GM19452 (cell line): ENCODE measurements around the gene PLA2G4E.
A peak's percentile ranks its signal among the peaks of the same experiment; 100 is the strongest.

ENCODE experiments used
- ATAC-seq: cut with Tn5 transposase; IDR thresholded peaks from one replicate; pipeline ENCODE4 v1.9.1; 2021; ENCODE audit not compliant: unreplicated experiment

PLA2G4E gene

GRCh38 chr15:42053010-42053409 is 32.2 kb upstream of the PLA2G4E start:
- no peak for ATAC-seq

GRCh38 chr15:42050484-42051255 is 29.8 kb upstream of the PLA2G4E start:
- ATAC-seq: no peak

GRCh38 chr15:42048821-42049200 is 28.0 kb upstream of the PLA2G4E start:
- no peak for ATAC-seq

DNA sequence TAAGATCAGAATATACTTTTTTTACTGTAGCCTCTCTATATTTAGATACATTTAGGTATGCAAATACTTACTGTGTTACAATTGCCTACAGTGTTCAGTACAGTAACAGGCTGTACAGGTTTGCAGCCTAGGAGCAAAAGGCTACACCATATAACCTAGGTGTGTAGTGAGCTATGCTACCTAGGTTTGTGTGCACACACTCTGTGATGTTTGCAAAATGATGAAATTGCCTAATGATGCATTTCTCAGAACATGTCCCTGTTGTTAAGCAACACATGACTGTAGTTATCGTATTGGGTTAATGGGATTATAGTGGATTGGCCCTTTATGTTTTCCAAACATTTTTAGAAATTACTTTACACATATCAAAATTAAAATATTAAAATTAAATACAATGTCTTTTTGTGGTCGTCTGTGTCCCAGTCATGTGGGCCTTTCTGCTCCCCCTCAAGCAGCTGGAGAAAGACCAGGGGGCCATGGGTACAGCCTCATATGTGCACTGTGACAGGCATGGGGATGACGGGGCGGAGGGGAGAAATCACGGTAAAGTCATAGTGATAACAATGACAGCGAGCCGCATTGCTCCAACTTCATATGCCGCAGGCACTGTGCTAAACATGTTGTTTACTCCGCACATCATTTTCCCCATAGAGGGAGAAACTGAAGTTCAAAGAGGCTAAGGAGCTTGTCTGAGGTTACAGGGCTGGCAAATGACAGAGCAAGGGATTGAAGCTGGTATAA is 27.4 kb upstream of the PLA2G4E start:
- ATAC-seq: no peak

GRCh38 chr15:42046597-42046996 is 25.8 kb upstream of the PLA2G4E start:
- ATAC-seq: no peak

DNA sequence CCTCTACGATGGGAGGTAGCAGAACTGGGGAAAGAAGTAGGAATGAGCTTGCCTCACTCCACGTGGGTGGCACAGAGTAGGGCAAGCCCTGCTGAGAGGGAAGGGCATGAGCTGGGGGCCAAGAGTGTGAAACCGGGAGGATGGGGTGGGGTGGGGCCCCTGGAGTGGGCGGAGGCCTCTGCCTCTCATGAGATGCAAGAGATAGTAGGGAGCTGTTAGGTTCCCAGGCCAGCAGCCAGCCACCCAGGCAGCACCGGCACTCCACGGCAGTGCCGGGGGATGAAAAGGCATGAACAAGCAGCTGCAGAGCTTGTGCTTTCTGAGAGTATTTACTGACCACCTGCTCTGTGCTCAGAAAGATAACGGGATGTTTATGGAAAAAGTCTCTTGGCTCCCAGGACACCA is 24.4 kb upstream of the PLA2G4E start:
- ATAC-seq: no peak

DNA sequence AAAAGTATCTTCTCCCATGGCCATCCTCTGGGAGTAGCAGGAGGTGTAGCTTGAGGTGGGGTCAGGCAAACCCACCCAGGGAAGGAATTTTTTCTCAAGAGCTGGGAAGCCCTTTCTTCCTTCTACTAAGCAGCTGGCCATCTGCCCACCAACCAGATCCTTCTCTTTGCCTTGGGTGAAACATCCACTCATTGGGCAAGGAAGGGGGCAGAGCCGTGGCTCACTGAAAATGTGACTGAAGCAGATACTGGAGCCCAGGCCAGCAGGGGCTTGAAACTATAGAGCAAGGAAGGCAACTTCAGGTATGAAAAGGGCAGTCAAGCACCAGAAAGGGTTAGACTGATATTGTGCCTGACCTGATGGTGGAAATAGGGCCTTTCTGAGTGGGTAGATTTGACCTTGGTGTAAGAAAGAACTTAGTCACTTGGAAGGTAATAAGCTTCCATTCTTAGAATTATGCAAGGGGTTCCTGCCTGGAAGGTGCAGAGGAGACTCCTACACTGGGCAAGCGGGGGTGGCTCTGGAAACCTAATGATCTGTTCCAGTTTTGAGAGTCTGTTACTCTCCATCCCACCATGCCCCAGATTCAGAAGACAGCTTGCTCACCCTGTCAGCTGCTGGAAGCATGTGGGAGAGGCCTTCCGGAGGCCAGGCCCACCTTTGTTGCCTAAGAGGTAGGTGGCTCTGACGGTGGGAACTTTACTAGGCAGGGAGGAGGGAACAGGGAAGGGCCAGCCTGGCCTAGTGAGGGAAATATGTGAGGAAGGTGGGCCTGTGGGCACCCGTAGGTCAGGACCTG is 22.0 kb upstream of the PLA2G4E start:
- no peak for ATAC-seq

GRCh38 chr15:42038401-42038800 is 17.6 kb upstream of the PLA2G4E start:
- no peak for ATAC-seq

DNA sequence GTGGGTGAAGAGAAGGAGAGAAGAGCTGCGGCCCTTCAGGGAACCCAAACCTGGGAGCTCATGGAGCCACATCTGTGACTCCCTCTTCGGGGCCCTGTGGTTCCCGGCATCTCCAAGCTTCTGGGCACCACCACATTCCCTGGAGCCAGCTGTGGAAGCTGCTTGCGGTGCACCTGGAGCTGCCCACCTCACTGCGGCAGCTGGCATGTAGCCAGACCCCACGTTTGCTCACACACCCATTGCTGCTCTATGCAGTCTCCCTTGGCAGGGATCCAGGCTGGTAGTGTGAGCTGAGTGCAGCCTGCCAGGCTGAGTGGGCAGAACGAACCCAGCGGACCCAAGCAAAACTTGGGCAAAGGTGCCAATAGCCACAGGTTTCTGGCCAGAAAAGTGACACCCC is 16.8 kb upstream of the PLA2G4E start:
- ATAC-seq: no peak

DNA sequence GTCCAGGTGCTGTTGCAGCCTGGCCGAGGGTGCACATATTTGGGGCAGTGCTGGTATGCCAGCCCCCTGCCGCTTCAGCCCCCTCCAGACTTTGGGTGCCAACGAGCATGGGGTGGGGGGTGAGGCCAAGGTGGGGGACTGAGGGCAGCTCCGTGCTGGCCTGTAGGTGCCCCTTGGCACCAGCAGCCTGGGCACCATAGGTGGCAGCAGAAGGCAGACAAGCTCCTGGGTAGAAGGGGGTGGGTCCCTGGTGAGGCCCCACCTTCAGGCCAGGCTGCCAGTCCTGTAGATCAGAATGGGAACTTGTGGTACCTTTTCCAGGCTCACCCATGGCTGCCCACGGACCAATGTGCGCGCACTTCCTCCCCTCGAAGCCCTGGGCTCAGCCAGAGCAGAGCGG is 16.1 kb upstream of the PLA2G4E start:
- no peak for ATAC-seq

DNA sequence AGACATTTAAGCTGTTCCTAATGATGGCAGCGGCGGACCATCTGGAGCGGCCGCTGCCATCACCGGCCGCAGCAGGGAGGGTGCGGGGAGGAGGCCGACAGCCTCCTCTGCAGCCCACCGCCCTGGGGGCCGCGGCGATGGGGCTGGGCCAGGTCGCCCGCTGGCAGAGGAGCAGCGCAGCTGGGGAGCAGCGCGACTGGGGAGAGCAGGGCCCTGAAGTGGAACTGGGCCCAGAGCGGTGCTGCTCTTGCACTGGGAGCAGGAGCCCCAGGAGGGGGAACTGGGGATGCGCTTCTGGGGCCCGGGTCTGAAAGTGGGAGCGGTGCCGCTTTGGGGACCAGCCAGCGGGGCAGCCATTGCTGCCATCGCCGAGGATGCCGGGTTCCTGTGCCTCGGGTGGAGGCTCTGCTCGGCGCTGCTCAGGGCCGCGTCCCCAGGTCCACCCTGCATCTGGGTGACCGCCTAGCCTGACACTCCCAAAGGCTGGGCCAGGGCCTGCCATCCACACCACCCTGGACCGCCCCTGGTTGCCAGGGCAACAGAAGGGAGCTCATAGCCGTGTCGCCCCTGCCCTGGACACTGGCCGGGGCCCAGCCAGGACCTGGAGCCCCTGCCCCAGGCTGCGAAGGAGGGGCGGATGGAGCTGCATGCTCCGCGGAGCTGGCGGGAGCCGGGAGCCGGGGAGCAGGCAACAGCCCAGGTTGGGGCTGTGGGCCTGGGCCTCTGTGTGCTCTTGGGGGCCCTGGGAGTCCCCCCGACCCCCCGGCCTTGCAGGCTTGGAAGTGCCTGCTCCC is 15.5 kb upstream of the PLA2G4E start:
- no peak for ATAC-seq

GRCh38 chr15:42035435-42035761 is 14.6 kb upstream of the PLA2G4E start:
- peak; percentile 83 for ATAC-seq

DNA sequence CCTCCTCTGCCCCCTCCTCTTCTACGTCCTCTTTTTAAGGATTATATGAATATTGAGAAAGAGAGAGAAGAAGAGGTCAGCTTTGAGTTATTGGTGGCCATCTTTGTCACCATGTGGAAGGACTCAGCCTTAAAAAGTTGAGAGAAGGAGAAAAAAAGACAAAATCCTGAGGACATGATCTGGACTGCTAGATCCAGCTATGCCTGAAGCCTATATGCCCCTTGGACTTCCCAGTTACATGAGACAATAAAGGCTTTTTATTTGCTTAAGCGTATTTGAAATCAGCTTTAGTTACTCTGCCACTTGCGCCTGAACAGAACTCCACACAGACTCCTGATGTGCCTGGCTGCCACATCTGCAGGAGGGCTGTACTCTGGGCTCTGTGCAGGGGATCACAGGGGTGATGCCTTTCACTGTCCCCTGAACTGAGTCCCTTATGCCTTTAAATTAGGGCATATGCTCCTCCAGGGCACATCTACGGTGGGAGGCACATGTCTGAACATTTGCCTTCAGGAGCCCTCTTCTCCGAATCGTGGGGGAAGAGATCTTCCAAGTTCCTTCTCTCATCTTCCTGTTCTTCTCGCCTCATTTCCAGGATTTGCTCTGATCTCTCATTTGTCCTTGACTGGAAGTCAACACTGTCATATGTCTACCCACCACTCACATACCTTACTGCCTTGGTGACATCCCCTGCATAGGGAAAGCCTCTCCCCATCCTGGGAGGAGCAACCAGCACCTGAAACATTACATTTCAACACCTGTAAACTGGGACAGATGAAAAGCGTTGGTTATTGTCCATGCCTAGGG is 14.0 kb upstream of the PLA2G4E start:
- peak; percentile 11 for ATAC-seq

DNA sequence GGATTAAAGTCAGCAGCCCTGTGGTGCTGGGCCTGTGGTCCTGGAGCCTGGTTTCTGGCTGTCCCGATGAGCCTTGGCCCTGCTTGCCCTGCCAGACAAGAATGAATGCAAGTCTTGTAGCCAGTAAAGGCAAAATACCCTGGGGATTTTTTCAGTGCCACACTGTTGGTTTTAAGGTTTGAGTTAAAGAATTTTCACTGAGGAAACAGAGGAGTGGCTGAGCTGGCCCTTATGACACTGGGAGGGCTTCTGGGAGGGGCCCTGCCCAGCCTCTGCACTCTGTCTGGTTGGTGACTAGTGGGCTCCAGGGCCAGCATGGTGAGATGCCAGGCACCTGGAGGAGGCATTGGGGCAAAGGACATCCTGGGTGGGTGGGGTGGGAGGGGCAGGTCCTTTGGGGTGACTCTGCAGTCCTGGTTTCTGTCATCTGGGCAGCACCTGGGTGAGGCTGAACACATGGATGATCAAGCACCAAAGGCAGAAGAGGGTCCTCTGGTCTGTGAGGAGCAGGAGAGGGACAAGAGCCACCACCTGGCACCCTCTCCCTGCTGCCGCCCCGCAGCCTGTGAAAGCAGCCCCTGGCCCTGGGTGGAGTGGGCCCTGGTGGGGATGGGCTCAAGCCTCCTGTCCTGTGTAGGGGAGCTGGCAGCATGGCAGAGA is 12.5 kb upstream of the PLA2G4E start:
- ATAC-seq: no peak

- no peak for ATAC-seq
Observed at GRCh38 chr15:42032376-42033213, 11.8 kb upstream of the PLA2G4E start.

GRCh38 chr15:42031198-42031915 is 10.5 kb upstream of the PLA2G4E start:
- ATAC-seq: no peak

DNA sequence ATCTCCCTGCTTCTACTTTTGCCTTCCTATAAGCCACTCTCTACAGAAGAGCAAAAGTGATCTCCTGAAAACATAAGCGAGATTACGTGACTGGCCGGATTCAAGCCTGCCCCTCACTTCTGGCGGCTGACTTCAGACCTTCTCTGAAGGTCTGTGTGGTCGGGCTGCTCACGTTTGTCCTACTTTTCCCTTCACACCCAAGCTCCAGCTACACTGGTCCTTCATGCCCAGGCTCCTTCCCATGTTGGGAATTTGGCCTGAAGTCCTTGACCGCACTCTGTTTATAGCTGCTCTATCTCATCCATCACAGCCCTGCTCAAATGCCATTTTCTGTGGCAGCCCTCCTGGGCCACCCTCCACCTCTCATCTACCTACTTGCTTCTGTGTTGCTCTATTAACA is 6.7 kb upstream of the PLA2G4E start:
- no peak for ATAC-seq

DNA sequence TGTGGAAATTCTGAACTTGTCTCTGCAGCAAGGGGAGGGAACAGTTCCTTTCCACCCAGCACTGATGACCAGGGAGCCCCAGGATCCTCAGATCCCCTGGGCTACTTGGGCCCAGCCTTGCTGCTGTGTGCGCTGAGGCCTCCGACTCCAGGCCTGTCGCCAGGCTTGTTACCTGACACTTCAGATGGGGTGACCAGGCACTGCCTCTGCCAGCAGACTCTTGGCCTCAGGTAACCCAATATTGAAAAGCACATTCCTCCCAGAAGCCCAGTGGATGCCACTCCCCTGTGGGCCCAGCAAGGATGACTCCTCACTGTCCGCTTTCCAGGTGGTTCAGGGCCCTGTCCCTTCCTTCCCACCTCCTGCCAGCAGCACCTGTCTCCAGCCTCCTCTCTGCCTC is 3.5 kb upstream of the PLA2G4E start:
- no peak for ATAC-seq
